Esophagus muscularis mucosa (tissue), 4 donors: ENCODE results near the gene BLOC1S3.

Experiments used
- EP300 ChIP-seq: sonication (generic); formaldehyde crosslinking; IDR thresholded peaks from one replicate; pipeline ENCODE4 v1.6.1; 2017; ENCODE audit warnings: antibody characterized with exemption
- POLR2A ChIP-seq: fragments of 450-650 bp; IDR thresholded peaks from one replicate; pipeline ENCODE4 v1.6.1; 2017; ENCODE audit warnings: antibody characterized with exemption, moderate library complexity, mild to moderate bottlenecking, low read depth
- TF ChIP-seq, protein P1 (sequence below), 3 experiments: fragments of 200-600 bp in 2 of 3; fragments of 450-650 bp in 1 of 3; sonication (generic) in 2 of 3; IDR thresholded peaks; one replicate each; pipeline ENCODE4 v1.5.1; 2017 to 2019; ENCODE audit warnings: antibody characterized with exemption in 3 of 3, mild to moderate bottlenecking in 2 of 3, moderate library complexity in 1 of 3

DNA sequence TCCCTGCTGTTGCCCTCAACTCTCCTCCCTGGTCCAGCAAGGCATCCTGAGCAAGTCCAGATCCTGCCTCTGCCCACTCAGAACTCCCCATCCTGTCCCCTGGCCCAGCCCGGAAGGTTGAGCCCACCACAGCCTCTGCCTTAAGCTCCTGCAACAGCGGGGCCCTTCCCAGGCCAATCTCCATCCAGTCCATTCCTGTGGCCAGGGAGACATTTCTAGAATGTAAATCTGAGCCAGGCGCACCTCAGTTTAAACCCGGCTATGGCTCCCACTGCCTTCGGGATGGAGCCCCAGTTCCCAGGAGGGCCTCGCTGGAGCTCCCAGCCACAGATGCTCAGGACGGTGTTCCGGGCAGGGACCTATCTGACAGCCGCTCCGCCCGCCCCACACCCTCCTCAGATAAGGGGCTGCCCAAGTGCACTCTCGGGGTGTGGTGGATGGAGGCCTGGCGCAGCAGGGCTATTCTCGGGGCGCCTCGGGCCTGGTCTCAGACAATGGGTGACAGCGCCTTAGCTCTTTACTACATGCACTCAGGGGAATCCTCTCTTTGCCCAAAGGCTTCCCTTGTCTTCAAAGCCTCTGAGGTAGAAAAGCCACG is 5.9 kb upstream of the BLOC1S3 start:
- TF ChIP-seq, protein P1, sequence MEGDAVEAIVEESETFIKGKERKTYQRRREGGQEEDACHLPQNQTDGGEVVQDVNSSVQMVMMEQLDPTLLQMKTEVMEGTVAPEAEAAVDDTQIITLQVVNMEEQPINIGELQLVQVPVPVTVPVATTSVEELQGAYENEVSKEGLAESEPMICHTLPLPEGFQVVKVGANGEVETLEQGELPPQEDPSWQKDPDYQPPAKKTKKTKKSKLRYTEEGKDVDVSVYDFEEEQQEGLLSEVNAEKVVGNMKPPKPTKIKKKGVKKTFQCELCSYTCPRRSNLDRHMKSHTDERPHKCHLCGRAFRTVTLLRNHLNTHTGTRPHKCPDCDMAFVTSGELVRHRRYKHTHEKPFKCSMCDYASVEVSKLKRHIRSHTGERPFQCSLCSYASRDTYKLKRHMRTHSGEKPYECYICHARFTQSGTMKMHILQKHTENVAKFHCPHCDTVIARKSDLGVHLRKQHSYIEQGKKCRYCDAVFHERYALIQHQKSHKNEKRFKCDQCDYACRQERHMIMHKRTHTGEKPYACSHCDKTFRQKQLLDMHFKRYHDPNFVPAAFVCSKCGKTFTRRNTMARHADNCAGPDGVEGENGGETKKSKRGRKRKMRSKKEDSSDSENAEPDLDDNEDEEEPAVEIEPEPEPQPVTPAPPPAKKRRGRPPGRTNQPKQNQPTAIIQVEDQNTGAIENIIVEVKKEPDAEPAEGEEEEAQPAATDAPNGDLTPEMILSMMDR (IDR thresholded peaks at IDR 0.05) = no peak
- TF ChIP-seq EP300 (no peak), POLR2A (no peak)
